A673 (cell line): ENCODE data around the gene MYBL2.

Source experiments
- CTCF ChIP-seq: fragments of 300-800, 200-600 bp; sonication (generic); conservative IDR thresholded peaks from 2 replicates; pipeline ENCODE4 v1.5.1; 2017; ENCODE audit warnings: low read depth, mild to moderate bottlenecking, antibody characterized with exemption, low read length, moderate library complexity, mixed read lengths
- EZH2 ChIP-seq: fragments of 200-600 bp; sonication (generic); IDR thresholded peaks from 2 replicates; pipeline ENCODE4 v1.6.1; 2017; ENCODE audit warnings: borderline replicate concordance, low read depth, mild to moderate bottlenecking, mixed read lengths, antibody characterized with exemption, low read length; ENCODE audit not compliant: poor library complexity, severe bottlenecking

DNA sequence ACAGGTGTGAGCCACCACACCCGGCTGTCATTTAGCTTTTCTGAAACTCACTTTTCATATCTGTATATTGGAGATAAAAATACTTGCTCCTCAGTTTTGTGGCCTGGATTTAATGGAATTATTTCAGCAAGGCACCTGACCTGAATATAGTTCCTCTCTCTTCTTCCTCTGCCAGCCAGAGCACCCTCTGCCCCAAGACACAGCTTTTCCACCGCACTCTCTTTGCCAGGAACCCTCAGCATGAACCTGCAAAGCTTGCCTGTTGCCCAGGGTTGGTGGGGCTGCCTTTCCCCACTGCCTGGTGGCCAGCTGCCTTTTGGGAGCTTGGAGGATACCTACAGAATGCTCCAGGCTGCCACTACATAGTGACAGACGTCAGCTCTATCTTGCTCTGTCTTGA lies 56.8 kb downstream of the MYBL2 start:
- TF ChIP-seq CTCF: no peak
- no peak for TF ChIP-seq EZH2
